Midbrain (tissue), 1 donor: ENCODE results near the gene SPDYE18.
"Not testable (repeated sequence)": the region's sequence is repeated elsewhere in the genome, so short reads cannot be mapped to it uniquely, and the experiment has no call there.

Experiments
- DNase-seq: peaks from one replicate; lab custom pipeline; 2025; lab: John Stamatoyannopoulos, UW

SPDYE18 gene, protein sequence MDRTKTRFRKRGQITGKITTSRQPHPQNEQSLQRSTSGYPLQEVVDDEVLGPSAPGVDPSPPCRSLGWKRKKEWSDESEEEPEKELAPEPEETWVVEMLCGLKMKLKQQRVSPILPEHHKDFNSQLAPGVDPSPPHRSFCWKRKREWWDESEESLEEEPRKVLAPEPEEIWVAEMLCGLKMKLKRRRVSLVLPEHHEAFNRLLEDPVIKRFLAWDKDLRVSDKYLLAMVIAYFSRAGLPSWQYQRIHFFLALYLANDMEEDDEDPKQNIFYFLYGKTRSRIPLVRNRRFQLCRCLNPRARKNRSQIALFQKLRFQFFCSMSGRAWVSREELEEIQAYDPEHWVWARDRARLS

DNA sequence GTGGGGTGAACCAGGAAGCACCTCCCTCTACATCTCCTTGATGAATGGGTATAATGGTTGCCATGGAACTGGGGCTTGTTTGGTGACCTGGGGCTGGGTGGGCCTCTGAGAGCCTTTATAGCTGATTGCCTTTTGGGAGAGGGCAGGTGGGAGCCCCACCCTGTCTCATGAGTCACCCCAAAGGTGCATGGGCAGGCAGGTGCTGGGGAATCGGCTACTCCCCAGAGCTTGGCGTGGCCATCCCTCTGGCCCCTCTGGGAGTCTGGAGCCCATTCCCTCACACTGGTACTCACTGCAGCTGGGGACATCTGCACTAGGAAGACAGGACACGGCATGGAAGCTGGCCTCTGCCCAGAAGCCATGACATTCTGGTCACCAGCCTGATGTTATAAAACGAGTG lies at the start of gene SPDYE18:
SPDYE18 (minus strand) TSS at position 2 of the 400 bp plus-strand sequence. CDS start 2,046 bp downstream, outside the sequence.
- not testable (repeated sequence) for DNase-seq

DNA sequence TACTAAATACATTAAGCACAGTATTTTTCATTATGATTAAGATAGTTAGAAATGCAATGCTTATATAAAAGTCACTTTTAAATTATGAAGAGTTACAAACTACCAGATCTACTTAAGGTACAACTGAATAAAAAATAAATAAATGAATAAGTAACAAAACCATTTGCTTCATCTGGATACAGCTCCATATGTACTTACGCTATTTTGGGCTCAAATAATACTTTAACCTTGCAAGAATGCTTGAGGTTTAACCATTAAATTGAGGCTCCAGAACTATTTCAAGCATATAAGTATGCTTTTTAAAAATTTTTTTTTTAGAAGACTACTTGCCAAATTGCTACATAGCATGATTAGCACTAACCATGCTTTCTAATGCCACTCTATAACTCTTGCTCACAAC lies 46.0 kb upstream of the SPDYE18 start:
- not testable (repeated sequence) for DNase-seq

DNA sequence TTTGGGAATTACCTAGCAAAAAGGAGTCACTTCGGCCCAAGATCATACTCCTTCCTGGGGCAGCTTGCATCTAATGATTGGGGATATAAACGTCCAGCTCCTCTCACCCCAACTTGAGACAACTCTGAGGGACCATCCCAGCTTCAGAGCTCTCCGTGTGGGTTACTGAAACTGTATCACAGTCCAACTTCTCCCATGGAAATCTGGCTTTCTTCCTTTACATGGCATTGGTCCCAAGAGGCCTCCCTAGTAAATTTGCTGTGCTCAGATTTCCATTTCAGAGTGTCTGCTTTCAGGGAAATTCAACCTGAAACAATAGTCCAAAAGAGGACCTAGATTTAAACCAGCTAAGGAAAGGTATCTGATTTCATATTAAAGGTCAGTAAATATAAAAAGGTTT lies 45.3 kb upstream of the SPDYE18 start:
- not testable (repeated sequence) for DNase-seq

DNA sequence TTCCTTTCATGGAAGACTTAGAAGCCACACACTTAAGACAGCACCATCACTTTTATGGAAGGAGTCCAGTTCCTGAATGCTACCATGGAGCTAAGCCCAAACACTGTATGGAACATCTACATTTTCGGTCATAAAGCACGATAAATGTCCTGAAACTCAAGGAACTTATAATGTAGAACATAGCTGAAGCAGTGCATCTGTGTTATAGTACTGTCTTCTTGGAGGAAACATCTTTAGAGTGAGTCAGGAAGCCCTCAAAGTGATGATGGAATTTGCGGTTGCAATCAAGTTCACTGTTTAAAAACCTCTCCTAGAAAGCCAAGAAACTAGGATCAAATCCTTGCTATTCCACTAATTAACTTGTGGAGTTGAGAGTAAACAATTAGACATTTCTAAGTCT lies 43.5 kb upstream of the SPDYE18 start:
- DNase-seq: not testable (repeated sequence)

DNA sequence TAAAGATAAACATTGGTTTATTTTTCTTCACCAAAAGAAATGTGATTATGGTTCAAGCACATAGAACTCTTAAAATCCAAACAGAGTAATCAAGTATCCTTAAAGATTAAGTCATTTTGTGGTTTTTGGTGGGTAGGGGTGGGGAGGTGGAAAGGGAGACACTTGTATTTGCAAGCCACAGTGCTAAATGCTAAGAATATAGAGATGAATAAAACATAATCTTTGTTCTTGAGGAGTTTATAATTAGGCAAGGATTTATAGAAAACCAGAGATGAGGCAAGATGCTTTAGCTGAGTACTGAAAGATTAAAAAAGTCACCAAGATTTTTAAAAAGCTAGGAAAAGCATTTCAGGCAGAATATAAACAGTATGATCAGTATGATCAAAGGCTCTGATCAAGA lies 40.3 kb upstream of the SPDYE18 start:
- not testable (repeated sequence) for DNase-seq

DNA sequence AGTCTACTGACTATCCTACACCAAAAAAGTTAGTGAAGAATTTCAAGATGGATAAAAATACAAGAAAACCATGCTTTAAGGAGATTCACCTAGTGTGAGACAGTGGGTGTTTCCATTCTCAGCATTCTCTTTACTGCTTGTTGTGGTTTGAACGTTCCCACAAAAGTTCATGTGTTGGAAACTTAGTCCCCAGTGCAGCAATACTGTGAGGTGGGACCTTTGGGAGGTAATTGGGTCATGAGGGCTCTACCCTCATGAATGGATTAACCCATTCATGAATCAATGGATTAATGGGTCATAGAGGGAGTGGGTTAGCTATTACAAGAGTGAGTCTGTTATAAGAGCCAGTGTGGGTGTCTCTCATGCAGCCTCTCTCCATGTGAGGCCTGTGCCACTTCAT lies 38.8 kb upstream of the SPDYE18 start:
- DNase-seq: not testable (repeated sequence)

DNA sequence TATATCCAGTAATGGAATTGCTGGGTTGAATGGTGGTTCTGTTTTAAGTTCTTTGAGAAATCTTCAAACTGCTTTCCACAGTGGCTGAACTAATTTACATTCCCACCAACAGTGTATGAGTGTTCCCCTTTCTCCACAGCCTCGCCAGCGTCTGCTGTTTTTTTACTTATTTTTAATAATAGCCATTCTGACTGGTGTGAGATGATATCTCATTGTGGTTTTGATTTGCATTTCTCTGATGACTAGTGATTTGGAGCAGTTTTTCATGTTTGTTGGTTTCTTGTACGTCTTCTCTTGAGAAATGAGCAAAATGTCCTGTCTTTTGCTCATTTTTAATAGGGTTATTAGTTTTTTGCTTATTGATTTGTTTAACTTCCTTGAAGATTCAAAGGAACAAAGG lies 38.1 kb upstream of the SPDYE18 start:
- DNase-seq: not testable (repeated sequence)

DNA sequence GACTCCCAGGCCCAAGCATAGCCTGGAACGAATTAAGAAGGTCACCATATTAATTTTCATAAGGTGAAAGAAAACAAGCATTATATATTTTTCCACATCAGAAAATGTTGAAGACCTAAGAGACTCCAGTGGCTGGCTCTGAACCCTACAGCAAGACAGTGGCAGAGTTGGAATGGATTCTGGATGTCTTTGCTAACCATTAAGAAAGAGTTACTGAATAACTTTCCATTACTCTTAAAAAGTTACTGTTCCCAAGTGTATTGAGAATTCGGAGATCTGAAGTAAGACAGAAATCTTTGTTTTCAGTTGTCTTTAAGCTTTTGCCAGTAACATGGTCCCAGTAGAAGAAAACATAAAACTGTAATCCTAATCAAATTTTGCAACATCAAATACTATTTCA lies 29.9 kb upstream of the SPDYE18 start:
- DNase-seq: not testable (repeated sequence)

DNA sequence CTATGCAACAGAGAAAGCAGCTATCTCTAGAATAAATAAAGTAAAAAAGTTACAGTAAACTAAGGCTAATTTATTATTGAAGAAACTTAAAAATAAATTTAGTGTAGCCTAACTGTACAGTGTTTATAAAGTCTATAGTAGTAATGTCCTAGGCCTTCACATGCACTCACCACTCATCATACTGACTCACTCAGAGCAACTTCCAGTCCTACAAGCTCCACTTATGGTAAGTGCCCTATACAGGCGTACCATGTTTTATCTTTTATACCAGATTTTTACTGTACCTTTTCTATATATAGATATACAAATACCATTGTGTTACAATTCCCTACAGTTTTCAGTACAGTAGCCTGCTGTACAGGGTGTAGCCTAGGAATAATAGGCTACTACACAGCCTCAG lies 19.8 kb upstream of the SPDYE18 start:
- DNase-seq: not testable (repeated sequence)

DNA sequence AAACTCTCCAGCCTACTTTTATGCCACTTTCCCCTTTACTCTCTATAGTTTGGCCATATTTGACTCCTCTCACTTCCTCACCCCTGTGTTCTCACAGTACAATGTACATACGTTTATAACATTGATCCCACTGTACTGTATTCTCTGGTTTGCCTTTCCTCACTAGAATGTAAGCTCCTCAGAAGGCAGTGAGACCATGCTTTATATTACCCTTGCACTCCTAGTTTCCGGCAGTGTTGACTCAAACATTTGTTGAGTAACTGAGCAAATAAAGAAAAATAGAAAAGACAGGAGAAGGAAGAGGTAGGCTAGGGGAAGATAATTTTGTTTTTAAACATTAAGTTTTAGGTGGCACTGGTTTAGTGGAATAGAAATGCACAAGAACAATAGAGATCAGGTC lies 17.9 kb upstream of the SPDYE18 start:
- DNase-seq: not testable (repeated sequence)

DNA sequence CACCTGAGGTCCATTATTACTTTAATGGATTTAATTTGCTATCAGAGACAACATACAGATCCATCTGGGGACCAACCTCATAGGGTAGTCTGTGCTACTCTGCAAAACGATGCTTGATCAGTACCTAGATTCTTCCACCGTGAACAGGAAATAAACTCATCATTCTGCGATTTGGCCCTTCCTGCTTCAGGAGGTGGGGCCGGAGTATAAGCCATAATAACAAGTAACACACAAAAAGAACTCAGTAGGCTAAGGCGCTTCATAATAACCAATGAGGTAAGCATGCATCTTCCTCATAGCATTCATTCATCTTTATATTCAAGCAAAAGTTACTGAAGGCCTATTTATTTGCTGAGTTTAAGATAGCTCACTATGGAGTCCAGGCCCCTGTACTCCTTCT lies 17.3 kb upstream of the SPDYE18 start:
- DNase-seq: not testable (repeated sequence)

DNA sequence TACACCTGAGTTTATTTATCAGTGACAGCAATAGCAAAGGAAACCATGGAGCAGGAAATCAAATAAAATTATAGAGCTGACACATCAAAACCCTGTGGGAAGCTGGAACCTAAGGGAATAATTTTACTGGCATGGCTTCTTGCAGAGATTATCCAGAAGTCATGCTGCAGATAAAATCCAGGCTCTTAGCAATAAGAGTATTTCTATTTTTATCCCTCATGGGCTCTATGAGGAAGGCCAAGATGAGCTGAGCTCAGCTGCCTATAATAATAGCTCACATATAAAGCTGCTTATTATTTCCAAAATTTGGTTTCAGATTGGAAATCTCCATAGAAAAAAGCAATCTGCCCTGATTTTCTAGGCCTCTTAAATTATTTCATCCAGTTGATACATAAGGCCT lies 16.8 kb upstream of the SPDYE18 start:
- not testable (repeated sequence) for DNase-seq

DNA sequence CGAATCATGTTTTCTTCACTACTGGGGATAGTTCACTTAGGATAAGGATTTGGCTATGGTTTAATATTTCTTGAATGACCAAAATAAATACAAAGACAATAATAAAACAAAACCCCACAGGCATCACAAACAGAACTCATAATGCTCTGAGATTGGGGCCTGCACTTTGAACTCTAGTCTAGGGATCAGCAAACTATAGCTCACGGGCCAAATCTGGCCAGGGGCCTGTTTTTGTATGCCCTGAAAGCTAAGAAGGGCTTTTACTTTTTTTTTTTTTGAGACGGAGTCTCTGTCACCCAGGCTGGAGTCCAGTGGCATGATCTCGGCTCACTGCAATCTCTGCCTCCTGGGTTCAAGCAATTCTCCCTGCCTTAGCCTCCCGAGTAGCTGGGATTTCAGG lies 14.7 kb upstream of the SPDYE18 start:
- not testable (repeated sequence) for DNase-seq

DNA sequence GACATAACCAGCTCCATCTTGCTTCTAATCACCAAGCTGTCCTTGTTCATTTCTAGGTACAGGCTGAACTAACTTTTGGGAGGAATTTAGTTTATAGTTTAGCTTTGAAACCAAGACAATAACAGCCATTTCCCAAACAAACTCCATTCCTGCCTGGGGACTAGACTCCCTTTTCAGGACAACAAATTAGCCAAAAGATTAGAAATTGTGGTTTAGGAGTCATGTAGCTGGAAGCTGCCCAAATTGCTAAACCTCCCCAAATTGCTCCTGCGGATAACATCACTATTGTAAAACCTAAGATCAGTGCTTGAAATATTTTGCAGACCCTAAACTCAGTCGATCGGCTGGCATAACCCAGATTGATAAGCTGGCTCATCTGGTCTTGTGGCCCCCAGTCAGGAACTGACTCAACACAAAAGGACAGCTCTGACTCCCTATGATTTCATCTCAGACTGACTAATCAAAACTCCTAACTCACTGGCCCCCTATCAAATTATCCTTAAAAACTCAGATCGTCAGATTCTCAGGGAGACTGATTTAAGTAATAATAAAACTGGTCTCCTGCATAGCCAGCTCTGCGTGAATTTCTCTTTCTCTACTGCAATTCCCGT lies 12.5 kb upstream of the SPDYE18 start:
- not testable (repeated sequence) for DNase-seq

DNA sequence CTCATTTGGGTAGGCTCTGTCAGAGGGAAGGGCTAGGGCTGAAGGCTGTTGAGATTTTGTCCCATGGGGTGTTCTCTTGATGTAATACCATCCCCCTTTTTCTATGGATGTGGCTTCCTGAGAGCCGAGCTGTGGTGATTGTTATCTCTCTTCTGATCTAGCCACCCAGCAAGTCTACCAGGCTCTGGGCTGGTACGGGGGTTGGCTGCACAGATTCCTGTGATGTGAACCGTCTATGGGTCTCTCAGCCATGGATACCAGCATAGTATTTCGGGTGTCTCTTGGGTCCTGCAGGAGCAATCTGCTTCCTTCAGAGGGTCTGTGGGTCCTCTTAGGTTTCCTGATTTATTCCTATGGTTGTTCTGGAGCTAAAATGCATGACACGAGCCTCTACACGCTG lies 8.8 kb upstream of the SPDYE18 start:
- not testable (repeated sequence) for DNase-seq

DNA sequence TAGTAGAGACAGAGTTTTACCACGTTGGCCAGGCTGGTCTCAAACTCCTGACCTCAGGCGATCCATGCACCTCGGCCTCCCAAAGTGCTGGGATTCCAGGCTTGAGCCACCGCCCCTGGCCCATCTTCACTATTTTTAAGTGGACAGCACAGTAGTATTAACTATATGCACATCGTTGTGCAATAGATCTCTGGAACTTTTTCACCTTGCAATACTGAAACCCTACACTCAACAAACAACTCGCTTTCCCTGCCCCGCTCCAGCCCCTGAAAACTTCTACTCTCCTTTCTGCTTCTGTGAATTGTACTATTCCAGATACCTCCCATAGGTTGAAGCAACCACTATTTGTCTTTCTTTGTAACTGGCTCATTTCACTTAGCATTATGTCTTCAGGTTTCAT lies 3.5 kb upstream of the SPDYE18 start:
- DNase-seq: not testable (repeated sequence)

DNA sequence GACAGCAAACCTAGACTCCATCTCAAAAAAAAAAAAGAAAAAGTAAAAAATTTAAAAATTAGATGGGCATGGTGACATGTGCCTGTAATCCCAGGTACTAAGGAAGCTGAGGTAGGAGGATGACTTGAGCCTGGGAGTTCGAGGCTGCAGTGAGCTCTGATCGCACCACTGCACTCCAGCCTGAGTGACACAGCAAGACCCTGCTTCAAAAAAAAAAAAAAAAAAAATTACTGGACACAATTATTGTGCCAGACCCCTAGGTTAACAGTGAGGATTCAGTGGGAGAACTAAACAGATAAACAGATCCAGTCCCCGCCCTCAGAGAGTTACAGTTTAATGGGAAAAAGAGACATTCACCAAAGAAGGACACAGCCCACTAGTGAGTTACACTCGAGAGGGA lies 1.4 kb upstream of the SPDYE18 start:
- DNase-seq: not testable (repeated sequence)

DNA sequence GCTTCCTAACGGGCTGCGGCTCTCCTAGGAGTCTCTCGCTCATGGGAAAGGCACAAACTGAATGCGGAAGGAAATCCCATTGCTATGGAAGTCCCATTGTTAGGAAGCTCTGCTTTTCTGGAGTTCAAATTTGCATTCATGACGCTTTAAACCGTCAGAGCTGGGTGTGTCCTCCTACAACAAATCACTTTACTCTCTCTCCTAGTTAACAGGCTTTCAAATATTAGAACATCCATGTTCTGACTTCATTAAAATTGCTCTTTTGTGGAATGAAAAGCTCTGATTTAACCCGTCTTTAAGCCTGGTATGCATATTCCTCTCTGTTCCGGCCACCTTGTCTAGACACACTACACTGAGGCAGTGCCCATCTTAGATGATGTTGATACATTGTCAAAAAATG lies 30.1 kb downstream of the SPDYE18 start, which contains the start of gene SPDYE17:
SPDYE17 (minus strand) TSS at position 101 of the 400 bp plus-strand sequence. CDS start 1,791 bp downstream, outside the sequence.
- DNase-seq: not testable (repeated sequence)

DNA sequence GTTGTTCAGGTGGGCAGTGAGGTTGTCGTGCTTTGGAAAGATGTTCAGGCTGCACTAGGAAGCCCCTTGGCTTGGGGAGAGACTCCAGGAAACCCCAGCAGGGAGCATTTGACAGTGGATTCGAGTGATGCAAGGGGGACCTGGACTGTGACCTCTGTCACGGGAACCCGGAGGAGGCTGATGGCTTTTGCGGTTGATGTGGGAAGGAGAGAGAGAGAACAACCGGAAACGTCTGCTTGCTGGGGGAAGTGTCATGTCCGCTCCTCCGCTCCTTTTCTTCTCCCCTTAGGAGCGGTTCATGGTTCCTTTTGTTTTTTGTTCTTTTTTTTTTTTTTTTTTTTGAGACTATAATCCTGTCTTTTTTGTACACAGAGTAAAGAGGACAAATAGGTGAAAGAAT lies 36.0 kb downstream of the SPDYE18 start:
- DNase-seq: not testable (repeated sequence)

DNA sequence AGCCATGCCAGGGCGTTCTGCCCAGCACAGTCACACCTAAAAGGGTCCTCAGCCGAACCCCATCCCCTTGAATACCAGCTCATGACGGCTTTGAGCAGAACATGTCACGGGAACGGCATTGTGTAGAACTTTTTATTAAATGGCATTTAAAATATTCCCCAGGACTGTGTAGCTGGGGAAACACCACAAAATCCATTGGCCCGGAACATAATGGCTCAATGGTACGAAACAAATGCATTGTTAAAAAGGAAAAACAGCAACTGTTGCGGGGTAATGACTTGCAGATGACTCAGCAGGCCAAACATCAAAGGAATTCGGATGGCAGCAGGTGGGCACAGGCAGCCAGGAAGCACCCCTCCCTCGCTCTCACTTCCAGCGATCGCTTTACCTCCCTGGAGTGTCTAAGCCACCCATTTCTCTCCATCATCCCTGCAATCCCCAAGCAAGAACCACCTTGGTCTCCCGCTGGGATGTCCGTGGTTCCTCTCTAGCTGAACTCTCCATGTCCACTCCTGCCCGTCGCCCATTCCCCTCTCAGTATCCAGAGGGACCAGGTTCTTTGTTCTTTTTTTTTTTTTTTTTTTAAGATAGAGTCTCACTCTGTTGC lies 52.2 kb downstream of the SPDYE18 start:
- not testable (repeated sequence) for DNase-seq

DNA sequence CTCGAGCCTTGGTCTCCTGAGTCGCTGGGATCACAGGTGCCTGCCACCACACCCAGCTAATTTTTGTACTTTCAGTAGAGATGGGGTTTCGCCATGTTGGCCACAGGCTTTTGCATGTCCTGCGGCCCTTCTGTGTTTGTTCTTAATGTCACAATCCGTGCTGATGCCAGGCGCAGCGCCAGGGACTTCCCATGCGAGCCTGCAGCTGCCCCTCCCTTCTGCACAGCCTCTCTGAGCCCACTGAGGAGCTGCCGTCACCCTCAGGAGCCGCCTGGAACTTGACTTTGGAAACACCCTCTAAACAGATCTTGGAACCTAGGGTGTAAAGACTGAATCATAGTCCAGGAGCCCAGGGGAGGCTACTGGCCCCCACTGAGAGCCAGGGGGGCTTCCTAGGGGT lies 54.4 kb downstream of the SPDYE18 start:
- DNase-seq: not testable (repeated sequence)
